COLO668 (cell line): ENCODE results near the gene CHCHD4.

ENCODE experiments used
- DNase-seq: peaks from one replicate; lab custom pipeline; 2025; ENCODE audit not compliant: unreplicated experiment; lab: John Stamatoyannopoulos, UW

CHCHD4 gene

GRCh38 chr3:14137445-14137844, 12.8 kb upstream of the CHCHD4 start:
- DNase-seq, result no peak

- no peak for DNase-seq
Observed at GRCh38 chr3:14137004-14137403, 12.3 kb upstream of the CHCHD4 start.

GRCh38 chr3:14135581-14135980, 10.9 kb upstream of the CHCHD4 start:
- no peak for DNase-seq

GRCh38 chr3:14134291-14134690, 9.6 kb upstream of the CHCHD4 start:
- DNase-seq, result no peak

GRCh38 chr3:14133876-14134275, 9.2 kb upstream of the CHCHD4 start:
- no peak for DNase-seq

- DNase-seq, result no peak
Observed at GRCh38 chr3:14133188-14133800, 8.6 kb upstream of the CHCHD4 start.

- no peak for DNase-seq
Observed at GRCh38 chr3:14132689-14133088, 8.0 kb upstream of the CHCHD4 start.

- DNase-seq, result no peak
Observed at GRCh38 chr3:14132120-14132519, 7.5 kb upstream of the CHCHD4 start.

GRCh38 chr3:14131134-14131533, 6.5 kb upstream of the CHCHD4 start:
- no peak for DNase-seq

GRCh38 chr3:14130707-14131106, 6.0 kb upstream of the CHCHD4 start:
- DNase-seq, result no peak

- DNase-seq, result no peak
Observed at GRCh38 chr3:14130230-14130629, 5.6 kb upstream of the CHCHD4 start.

GRCh38 chr3:14129296-14129695, 4.6 kb upstream of the CHCHD4 start:
- DNase-seq, result no peak

- no peak for DNase-seq
Observed at GRCh38 chr3:14128724-14129123, 4.1 kb upstream of the CHCHD4 start.

GRCh38 chr3:14127516-14128161, 3.0 kb upstream of the CHCHD4 start:
- no peak for DNase-seq

- DNase-seq, result no peak
Observed at GRCh38 chr3:14126887-14127505, 2.3 kb upstream of the CHCHD4 start.

GRCh38 chr3:14126017-14126886, 1.6 kb upstream of the CHCHD4 start:
- no peak for DNase-seq

- DNase-seq, result peak; percentile 49
Observed at GRCh38 chr3:14125193-14126016, 735 bp upstream of the CHCHD4 start.

GRCh38 chr3:14124223-14124614, 451 bp downstream of the CHCHD4 start:
- peak; percentile 39 for DNase-seq

GRCh38 chr3:14123308-14124222, 1.1 kb downstream of the CHCHD4 start:
- DNase-seq, result no peak

- no peak for DNase-seq
Observed at GRCh38 chr3:14122301-14122700, 2.4 kb downstream of the CHCHD4 start.
